Esophagus squamous epithelium (tissue), 4 donors: ENCODE results near the gene TMEM269.

Experiments used
- CTCF ChIP-seq, 6 experiments: fragments of 450-650 bp in 4 of 6; fragments of 200-600 bp in 2 of 6; sonication (generic) in 2 of 6; IDR thresholded peaks; one replicate each; pipeline ENCODE4 v1.5.1; 2016 to 2019; ENCODE audit warnings: antibody characterized with exemption in 6 of 6, mild to moderate bottlenecking in 4 of 6, moderate library complexity in 4 of 6
- POLR2A ChIP-seq, 4 donors: fragments of 450-650 bp; IDR thresholded peaks; one replicate each; pipeline ENCODE4 v1.6.1; 2017; ENCODE audit warnings: antibody characterized with exemption in 4 of 4, mild to moderate bottlenecking in 4 of 4, moderate library complexity in 3 of 4

- TF ChIP-seq CTCF (IDR thresholded peaks at IDR 0.05) (no peak), POLR2A (IDR thresholded peaks at IDR 0.05) (no peak)
Measured at GRCh38 chr1:42752284-42752683, 32.5 kb upstream of the TMEM269 start.
